ENCODE results near the gene GATA3. TPM values are rescaled to one million over a fixed set of nuclear protein-coding genes. Genes with fewer than 3 reads are reported as not detected.

The GATA3 gene
- total RNA-seq, 1 experiment from 2014 or later = 3.1 TPM

- no peak for DNase-seq (ENCODE audit: low spot score)
- Histone ChIP-seq H3K4me3 (ENCODE audit: low read depth, low read length, poor library complexity, severe bottlenecking) (no peak overlapping the region), H3K27ac (ENCODE audit: low read depth, low read length, poor library complexity, severe bottlenecking) (no peak overlapping the region), H3K27me3 (replicated peaks; ENCODE audit: insufficient read depth, low read depth, low read length, poor library complexity) (no peaks in the 10 kb centered on the region), H3K9me3 (ENCODE audit: low read depth, low read length, poor library complexity, severe bottlenecking) (no peaks in the 10 kb centered on the region), H3K4me1 (ENCODE audit: insufficient read depth, low read length, poor library complexity, severe bottlenecking) (no peaks in the 10 kb centered on the region), H3K36me3 (ENCODE audit: insufficient read depth, low read length, poor library complexity, severe bottlenecking) (no peaks in the 10 kb centered on the region)
- intact Hi-C loops (cut with micrococcal nuclease; ENCODE audit: unreplicated experiment) = no loop called here
- TF ChIP-seq CTCF (conservative IDR thresholded peaks at IDR 0.05; ENCODE audit: low read depth, low read length) = no peak
- no peak for TF ChIP-seq EZH2 (IDR thresholded peaks at IDR 0.05; ENCODE audit: borderline replicate concordance, low read depth, low read length, poor library complexity, severe bottlenecking)
- CTCF ChIA-PET = no interaction called here
- BruUV-seq (replicated peaks) = no TSS peak
- POLR2A ChIA-PET (ENCODE audit: low non-redundant PET) = no interaction called here
Measured at GRCh38 chr10:8078027-8078426, 23.5 kb downstream of the GATA3 start.

GRCh38 chr10:8079126-8079525 lies 24.6 kb downstream of the GATA3 start:
- intact Hi-C loops (cut with micrococcal nuclease; ENCODE audit: unreplicated experiment) = no loop called here
- no peak overlapping the region for H3K27ac ChIP-seq (ENCODE audit: low read depth, low read length, poor library complexity, severe bottlenecking)
- CTCF ChIA-PET = no interaction called here
- POLR2A ChIA-PET (ENCODE audit: low non-redundant PET) = interaction anchor here (0.7 kb wide), 1 partner anchor 379 kb away, joined by 17 read pairs; no protein-coding TSS in a partner anchor
- H3K36me3 ChIP-seq (ENCODE audit: insufficient read depth, low read length, poor library complexity, severe bottlenecking) = no peaks in the 10 kb centered on the region
- no peak for DNase-seq (ENCODE audit: low spot score)
- H3K4me1 ChIP-seq (ENCODE audit: insufficient read depth, low read length, poor library complexity, severe bottlenecking) = no peaks in the 10 kb centered on the region
- TF ChIP-seq EZH2 (IDR thresholded peaks at IDR 0.05; ENCODE audit: borderline replicate concordance, low read depth, low read length, poor library complexity, severe bottlenecking) (no peak), CTCF (conservative IDR thresholded peaks at IDR 0.05; ENCODE audit: low read depth, low read length) (no peak)
- no peaks in the 10 kb centered on the region for H3K27me3 ChIP-seq (replicated peaks; ENCODE audit: insufficient read depth, low read depth, low read length, poor library complexity)
- no peak overlapping the region for H3K4me3 ChIP-seq (ENCODE audit: low read depth, low read length, poor library complexity, severe bottlenecking)
- BruUV-seq (replicated peaks) = no TSS peak
- H3K9me3 ChIP-seq (ENCODE audit: low read depth, low read length, poor library complexity, severe bottlenecking) = no peaks in the 10 kb centered on the region

- Histone ChIP-seq H3K4me1 (ENCODE audit: insufficient read depth, low read length, poor library complexity, severe bottlenecking) (no peaks in the 10 kb centered on the region), H3K9me3 (ENCODE audit: low read depth, low read length, poor library complexity, severe bottlenecking) (no peaks in the 10 kb centered on the region), H3K27me3 (replicated peaks; ENCODE audit: insufficient read depth, low read depth, low read length, poor library complexity) (no peaks in the 10 kb centered on the region), H3K4me3 (ENCODE audit: low read depth, low read length, poor library complexity, severe bottlenecking) (no peak overlapping the region), H3K27ac (ENCODE audit: low read depth, low read length, poor library complexity, severe bottlenecking) (no peak overlapping the region), H3K36me3 (ENCODE audit: insufficient read depth, low read length, poor library complexity, severe bottlenecking) (no peaks in the 10 kb centered on the region)
- intact Hi-C loops (cut with micrococcal nuclease; ENCODE audit: unreplicated experiment) = no loop called here
- BruUV-seq (replicated peaks) = no TSS peak
- CTCF ChIA-PET = no interaction called here
- no peak for DNase-seq (ENCODE audit: low spot score)
- TF ChIP-seq EZH2 (IDR thresholded peaks at IDR 0.05; ENCODE audit: borderline replicate concordance, low read depth, low read length, poor library complexity, severe bottlenecking) (no peak), CTCF (conservative IDR thresholded peaks at IDR 0.05; ENCODE audit: low read depth, low read length) (no peak)
- POLR2A ChIA-PET (ENCODE audit: low non-redundant PET) = no interaction called here
Measured at GRCh38 chr10:8084799-8085198, 30.3 kb downstream of the GATA3 start.
